ENCODE measurements around the gene KDM5A. TPM values are rescaled to one million over a fixed set of nuclear protein-coding genes. Genes with fewer than 3 reads are reported as not detected.

The KDM5A gene
- polyA plus RNA-seq, 1 donor from 2014 or later, result 11.2 TPM

DNA sequence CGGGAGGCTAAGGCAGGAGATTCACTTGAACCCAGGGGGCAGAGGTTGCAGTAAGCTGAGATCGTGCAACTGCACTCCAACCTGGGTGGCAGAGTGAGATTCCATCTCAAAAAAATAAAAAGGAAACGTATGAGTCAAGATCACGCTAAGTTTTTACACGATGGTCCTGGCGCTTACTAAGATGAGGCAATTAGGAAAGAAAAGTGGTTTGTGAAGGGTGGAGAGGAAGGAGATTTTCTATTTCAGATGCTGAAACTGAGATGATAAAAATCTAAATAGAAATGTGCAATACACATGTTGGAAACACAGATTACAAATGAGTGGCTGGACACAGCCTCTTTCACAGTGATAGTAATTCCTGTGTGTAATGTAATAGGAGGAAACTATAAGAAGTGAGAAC, 63.2 kb downstream of the KDM5A start:
- Histone ChIP-seq H2AFZ (ENCODE audit: low read depth, low read length) (no peak overlapping the region), H3F3A (ENCODE audit: insufficient read depth, low read length, poor library complexity, severe bottlenecking) (no peaks in the 10 kb centered on the region), H3K9ac (ENCODE audit: low read length) (no peak overlapping the region), H3K4me3 (ENCODE audit: low read length) (no peak overlapping the region), H3K36me3 (ENCODE audit: insufficient read depth, low read length) (peaks cover 13% of the 10 kb centered on the region), H3K27ac (ENCODE audit: low read length) (no peak overlapping the region), H3K9me3 (ENCODE audit: low read length) (no peaks in the 10 kb centered on the region), H4K20me1 (ENCODE audit: insufficient read depth) (no peaks in the 10 kb centered on the region), H3K4me2 (ENCODE audit: low read length) (no peak overlapping the region), H3K9me2 (ENCODE audit: insufficient read depth, low read length) (no peaks in the 10 kb centered on the region), H3K79me2 (replicated peaks; ENCODE audit: insufficient read depth, low read length) (no peaks in the 10 kb centered on the region), H3K27me3 (ENCODE audit: insufficient read depth, low read depth, low read length) (no peaks in the 10 kb centered on the region)
- TF ChIP-seq MXI1 (conservative IDR thresholded peaks at IDR 0.05; ENCODE audit: poor library complexity, severe bottlenecking), result no peak
- TF ChIP-seq, protein P1, sequence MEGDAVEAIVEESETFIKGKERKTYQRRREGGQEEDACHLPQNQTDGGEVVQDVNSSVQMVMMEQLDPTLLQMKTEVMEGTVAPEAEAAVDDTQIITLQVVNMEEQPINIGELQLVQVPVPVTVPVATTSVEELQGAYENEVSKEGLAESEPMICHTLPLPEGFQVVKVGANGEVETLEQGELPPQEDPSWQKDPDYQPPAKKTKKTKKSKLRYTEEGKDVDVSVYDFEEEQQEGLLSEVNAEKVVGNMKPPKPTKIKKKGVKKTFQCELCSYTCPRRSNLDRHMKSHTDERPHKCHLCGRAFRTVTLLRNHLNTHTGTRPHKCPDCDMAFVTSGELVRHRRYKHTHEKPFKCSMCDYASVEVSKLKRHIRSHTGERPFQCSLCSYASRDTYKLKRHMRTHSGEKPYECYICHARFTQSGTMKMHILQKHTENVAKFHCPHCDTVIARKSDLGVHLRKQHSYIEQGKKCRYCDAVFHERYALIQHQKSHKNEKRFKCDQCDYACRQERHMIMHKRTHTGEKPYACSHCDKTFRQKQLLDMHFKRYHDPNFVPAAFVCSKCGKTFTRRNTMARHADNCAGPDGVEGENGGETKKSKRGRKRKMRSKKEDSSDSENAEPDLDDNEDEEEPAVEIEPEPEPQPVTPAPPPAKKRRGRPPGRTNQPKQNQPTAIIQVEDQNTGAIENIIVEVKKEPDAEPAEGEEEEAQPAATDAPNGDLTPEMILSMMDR (IDR thresholded peaks at IDR 0.05; ENCODE audit: poor library complexity, severe bottlenecking), result no peak
- TF ChIP-seq, protein P2, sequence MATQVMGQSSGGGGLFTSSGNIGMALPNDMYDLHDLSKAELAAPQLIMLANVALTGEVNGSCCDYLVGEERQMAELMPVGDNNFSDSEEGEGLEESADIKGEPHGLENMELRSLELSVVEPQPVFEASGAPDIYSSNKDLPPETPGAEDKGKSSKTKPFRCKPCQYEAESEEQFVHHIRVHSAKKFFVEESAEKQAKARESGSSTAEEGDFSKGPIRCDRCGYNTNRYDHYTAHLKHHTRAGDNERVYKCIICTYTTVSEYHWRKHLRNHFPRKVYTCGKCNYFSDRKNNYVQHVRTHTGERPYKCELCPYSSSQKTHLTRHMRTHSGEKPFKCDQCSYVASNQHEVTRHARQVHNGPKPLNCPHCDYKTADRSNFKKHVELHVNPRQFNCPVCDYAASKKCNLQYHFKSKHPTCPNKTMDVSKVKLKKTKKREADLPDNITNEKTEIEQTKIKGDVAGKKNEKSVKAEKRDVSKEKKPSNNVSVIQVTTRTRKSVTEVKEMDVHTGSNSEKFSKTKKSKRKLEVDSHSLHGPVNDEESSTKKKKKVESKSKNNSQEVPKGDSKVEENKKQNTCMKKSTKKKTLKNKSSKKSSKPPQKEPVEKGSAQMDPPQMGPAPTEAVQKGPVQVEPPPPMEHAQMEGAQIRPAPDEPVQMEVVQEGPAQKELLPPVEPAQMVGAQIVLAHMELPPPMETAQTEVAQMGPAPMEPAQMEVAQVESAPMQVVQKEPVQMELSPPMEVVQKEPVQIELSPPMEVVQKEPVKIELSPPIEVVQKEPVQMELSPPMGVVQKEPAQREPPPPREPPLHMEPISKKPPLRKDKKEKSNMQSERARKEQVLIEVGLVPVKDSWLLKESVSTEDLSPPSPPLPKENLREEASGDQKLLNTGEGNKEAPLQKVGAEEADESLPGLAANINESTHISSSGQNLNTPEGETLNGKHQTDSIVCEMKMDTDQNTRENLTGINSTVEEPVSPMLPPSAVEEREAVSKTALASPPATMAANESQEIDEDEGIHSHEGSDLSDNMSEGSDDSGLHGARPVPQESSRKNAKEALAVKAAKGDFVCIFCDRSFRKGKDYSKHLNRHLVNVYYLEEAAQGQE (IDR thresholded peaks at IDR 0.05; ENCODE audit: borderline replicate concordance), result no peak
- TF ChIP-seq TAF1 (IDR thresholded peaks at IDR 0.05; ENCODE audit: low read depth), result no peak
- no peak for TF ChIP-seq POLR2AphosphoS5 (IDR thresholded peaks at IDR 0.05)
- no peak for TF ChIP-seq RAD21 (conservative IDR thresholded peaks at IDR 0.05)
- TF ChIP-seq EP300 (conservative IDR thresholded peaks at IDR 0.05; ENCODE audit: poor library complexity, severe bottlenecking), result no peak
- TF ChIP-seq EZH2 (IDR thresholded peaks at IDR 0.05; ENCODE audit: borderline replicate concordance, insufficient read depth, low read length, poor library complexity, severe bottlenecking), result no peak
- no peak for TF ChIP-seq SMC3 (conservative IDR thresholded peaks at IDR 0.05; ENCODE audit: poor library complexity)

DNA sequence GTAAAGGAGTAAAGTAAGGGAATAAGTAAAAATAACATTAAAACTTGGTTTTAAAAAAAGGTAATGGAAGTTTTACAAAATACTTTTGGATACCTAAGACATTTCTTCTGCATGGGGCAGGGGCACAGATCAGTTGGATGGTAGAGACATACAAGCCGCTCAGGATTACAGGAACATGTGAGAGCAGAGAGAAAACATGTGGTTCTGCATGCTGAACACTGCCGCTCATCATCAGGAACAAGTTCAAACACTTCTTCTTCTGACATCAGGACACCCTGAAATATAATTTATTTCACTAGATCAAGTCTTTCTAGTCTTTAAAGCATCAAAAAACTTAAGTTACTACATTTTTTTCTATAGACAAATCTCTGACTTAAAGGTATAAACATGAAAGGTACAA, 65.6 kb downstream of the KDM5A start:
- Histone ChIP-seq H3K27me3 (ENCODE audit: insufficient read depth, low read depth, low read length) (no peaks in the 10 kb centered on the region), H3K4me3 (ENCODE audit: low read length) (no peak overlapping the region), H3K79me2 (replicated peaks; ENCODE audit: insufficient read depth, low read length) (no peaks in the 10 kb centered on the region), H3K27ac (ENCODE audit: low read length) (no peak overlapping the region), H3F3A (ENCODE audit: insufficient read depth, low read length, poor library complexity, severe bottlenecking) (no peaks in the 10 kb centered on the region), H2AFZ (ENCODE audit: low read depth, low read length) (no peak overlapping the region), H3K36me3 (ENCODE audit: insufficient read depth, low read length) (peaks cover 15% of the 10 kb centered on the region), H3K9ac (ENCODE audit: low read length) (no peak overlapping the region), H3K9me3 (ENCODE audit: low read length) (no peaks in the 10 kb centered on the region), H3K4me2 (ENCODE audit: low read length) (no peak overlapping the region), H3K9me2 (ENCODE audit: insufficient read depth, low read length) (no peaks in the 10 kb centered on the region), H4K20me1 (ENCODE audit: insufficient read depth) (no peaks in the 10 kb centered on the region)
- TF ChIP-seq POLR2AphosphoS5 (IDR thresholded peaks at IDR 0.05) (no peak), MXI1 (conservative IDR thresholded peaks at IDR 0.05; ENCODE audit: poor library complexity, severe bottlenecking) (no peak), TAF1 (IDR thresholded peaks at IDR 0.05; ENCODE audit: low read depth) (no peak), EP300 (conservative IDR thresholded peaks at IDR 0.05; ENCODE audit: poor library complexity, severe bottlenecking) (no peak), RAD21 (conservative IDR thresholded peaks at IDR 0.05) (no peak), EZH2 (IDR thresholded peaks at IDR 0.05; ENCODE audit: borderline replicate concordance, insufficient read depth, low read length, poor library complexity, severe bottlenecking) (no peak), SMC3 (conservative IDR thresholded peaks at IDR 0.05; ENCODE audit: poor library complexity) (no peak)
- TF ChIP-seq, protein P1 (IDR thresholded peaks at IDR 0.05; ENCODE audit: poor library complexity, severe bottlenecking), result no peak
- TF ChIP-seq, protein P2 (IDR thresholded peaks at IDR 0.05; ENCODE audit: borderline replicate concordance), result no peak
